ENCODE data around the gene PROX1.

The PROX1 gene

GRCh38 chr1:213987927-213988506, at the start of gene PROX1:
PROX1 (plus strand) TSS chr1:213987973; CDS start chr1:213996536, 8,563 bp downstream.
- in situ Hi-C loops (cut with MboI; ENCODE audit: low sequenced_read_pairs): no loop called here

- in situ Hi-C loops (cut with MboI; ENCODE audit: low sequenced_read_pairs): no loop called here
Measured at GRCh38 chr1:213938776-213939175, 49.0 kb upstream of the PROX1 start.

- in situ Hi-C loops (cut with MboI; ENCODE audit: low sequenced_read_pairs): no loop called here
Measured at GRCh38 chr1:213939888-213940287, 47.9 kb upstream of the PROX1 start.

- in situ Hi-C loops (cut with MboI; ENCODE audit: low sequenced_read_pairs): no loop called here
Measured at GRCh38 chr1:213940947-213941346, 46.8 kb upstream of the PROX1 start.

- in situ Hi-C loops (cut with MboI; ENCODE audit: low sequenced_read_pairs): no loop called here
Measured at GRCh38 chr1:213942061-213942460, 45.7 kb upstream of the PROX1 start.

GRCh38 chr1:213947200-213947801, 40.5 kb upstream of the PROX1 start:
- in situ Hi-C loops (cut with MboI; ENCODE audit: low sequenced_read_pairs): no loop called here

GRCh38 chr1:213951876-213952275, 35.9 kb upstream of the PROX1 start:
- in situ Hi-C loops (cut with MboI; ENCODE audit: low sequenced_read_pairs): no loop called here

- in situ Hi-C loops (cut with MboI; ENCODE audit: low sequenced_read_pairs): no loop called here
Measured at GRCh38 chr1:213953806-213954205, 34.0 kb upstream of the PROX1 start.

GRCh38 chr1:213956295-213956770, 31.4 kb upstream of the PROX1 start:
- in situ Hi-C loops (cut with MboI; ENCODE audit: low sequenced_read_pairs): no loop called here

GRCh38 chr1:213958346-213958745, 29.4 kb upstream of the PROX1 start:
- in situ Hi-C loops (cut with MboI; ENCODE audit: low sequenced_read_pairs): no loop called here

- in situ Hi-C loops (cut with MboI; ENCODE audit: low sequenced_read_pairs): no loop called here
Measured at GRCh38 chr1:213960963-213961362, 26.8 kb upstream of the PROX1 start.

- in situ Hi-C loops (cut with MboI; ENCODE audit: low sequenced_read_pairs): no loop called here
Measured at GRCh38 chr1:213962508-213962907, 25.3 kb upstream of the PROX1 start.

GRCh38 chr1:213966122-213966521, 21.7 kb upstream of the PROX1 start:
- in situ Hi-C loops (cut with MboI; ENCODE audit: low sequenced_read_pairs): no loop called here

GRCh38 chr1:213968146-213968825, 19.5 kb upstream of the PROX1 start:
- in situ Hi-C loops (cut with MboI; ENCODE audit: low sequenced_read_pairs): no loop called here

- in situ Hi-C loops (cut with MboI; ENCODE audit: low sequenced_read_pairs): no loop called here
Measured at GRCh38 chr1:213969958-213970555, 17.7 kb upstream of the PROX1 start.

GRCh38 chr1:213972141-213972540, 15.6 kb upstream of the PROX1 start:
- in situ Hi-C loops (cut with MboI; ENCODE audit: low sequenced_read_pairs): no loop called here

- in situ Hi-C loops (cut with MboI; ENCODE audit: low sequenced_read_pairs): no loop called here
Measured at GRCh38 chr1:213973129-213973528, 14.6 kb upstream of the PROX1 start.

GRCh38 chr1:213976665-213977485, 10.9 kb upstream of the PROX1 start:
- in situ Hi-C loops (cut with MboI; ENCODE audit: low sequenced_read_pairs): no loop called here

- in situ Hi-C loops (cut with MboI; ENCODE audit: low sequenced_read_pairs): no loop called here
Measured at GRCh38 chr1:213977486-213977842, 10.3 kb upstream of the PROX1 start.

GRCh38 chr1:213977909-213978308, 9.9 kb upstream of the PROX1 start:
- in situ Hi-C loops (cut with MboI; ENCODE audit: low sequenced_read_pairs): no loop called here
